A673 (cell line): Measurements from ENCODE around the gene UGGT2.

Experiments used
- EZH2 ChIP-seq: fragments of 200-600 bp; sonication (generic); IDR thresholded peaks from 2 replicates; pipeline ENCODE4 v1.6.1; 2017; ENCODE audit warnings: borderline replicate concordance, low read depth, mild to moderate bottlenecking, mixed read lengths, antibody characterized with exemption, low read length; ENCODE audit not compliant: poor library complexity, severe bottlenecking
- TF ChIP-seq, protein P1 (sequence below): fragments of 300-800, 200-600 bp; sonication (generic); conservative IDR thresholded peaks from 2 replicates; pipeline ENCODE4 v1.5.1; 2017; ENCODE audit warnings: low read depth, mild to moderate bottlenecking, antibody characterized with exemption, low read length, moderate library complexity, mixed read lengths

DNA sequence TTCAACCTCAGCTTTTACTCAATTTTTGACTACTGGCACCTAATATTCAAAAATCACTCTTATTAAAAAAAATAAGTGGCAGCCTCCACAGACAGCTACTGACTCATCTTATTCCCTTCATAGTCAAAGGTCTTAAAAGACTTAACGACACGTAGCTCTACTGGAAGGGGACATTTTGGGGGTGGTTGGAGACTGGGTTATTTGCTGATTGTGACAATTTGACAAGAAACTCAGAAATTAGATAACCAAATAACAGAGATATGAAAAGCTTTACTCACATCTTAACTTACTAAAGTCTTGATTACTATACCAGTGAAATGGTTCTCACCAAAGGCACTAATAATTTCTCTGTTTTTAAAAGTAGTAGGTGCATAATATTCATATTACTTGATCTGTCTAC lies 25.7 kb downstream of the UGGT2 start:
- TF ChIP-seq, protein P1, sequence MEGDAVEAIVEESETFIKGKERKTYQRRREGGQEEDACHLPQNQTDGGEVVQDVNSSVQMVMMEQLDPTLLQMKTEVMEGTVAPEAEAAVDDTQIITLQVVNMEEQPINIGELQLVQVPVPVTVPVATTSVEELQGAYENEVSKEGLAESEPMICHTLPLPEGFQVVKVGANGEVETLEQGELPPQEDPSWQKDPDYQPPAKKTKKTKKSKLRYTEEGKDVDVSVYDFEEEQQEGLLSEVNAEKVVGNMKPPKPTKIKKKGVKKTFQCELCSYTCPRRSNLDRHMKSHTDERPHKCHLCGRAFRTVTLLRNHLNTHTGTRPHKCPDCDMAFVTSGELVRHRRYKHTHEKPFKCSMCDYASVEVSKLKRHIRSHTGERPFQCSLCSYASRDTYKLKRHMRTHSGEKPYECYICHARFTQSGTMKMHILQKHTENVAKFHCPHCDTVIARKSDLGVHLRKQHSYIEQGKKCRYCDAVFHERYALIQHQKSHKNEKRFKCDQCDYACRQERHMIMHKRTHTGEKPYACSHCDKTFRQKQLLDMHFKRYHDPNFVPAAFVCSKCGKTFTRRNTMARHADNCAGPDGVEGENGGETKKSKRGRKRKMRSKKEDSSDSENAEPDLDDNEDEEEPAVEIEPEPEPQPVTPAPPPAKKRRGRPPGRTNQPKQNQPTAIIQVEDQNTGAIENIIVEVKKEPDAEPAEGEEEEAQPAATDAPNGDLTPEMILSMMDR = no peak
- TF ChIP-seq EZH2 = no peak
